ENCODE data around the gene PARP3.
A peak's percentile ranks its signal among the peaks of the same experiment; 100 is the strongest.
"Not testable (repeated sequence)": the region's sequence is repeated elsewhere in the genome, so short reads cannot be mapped to it uniquely, and the experiment has no call there.

Gene PARP3

DNA sequence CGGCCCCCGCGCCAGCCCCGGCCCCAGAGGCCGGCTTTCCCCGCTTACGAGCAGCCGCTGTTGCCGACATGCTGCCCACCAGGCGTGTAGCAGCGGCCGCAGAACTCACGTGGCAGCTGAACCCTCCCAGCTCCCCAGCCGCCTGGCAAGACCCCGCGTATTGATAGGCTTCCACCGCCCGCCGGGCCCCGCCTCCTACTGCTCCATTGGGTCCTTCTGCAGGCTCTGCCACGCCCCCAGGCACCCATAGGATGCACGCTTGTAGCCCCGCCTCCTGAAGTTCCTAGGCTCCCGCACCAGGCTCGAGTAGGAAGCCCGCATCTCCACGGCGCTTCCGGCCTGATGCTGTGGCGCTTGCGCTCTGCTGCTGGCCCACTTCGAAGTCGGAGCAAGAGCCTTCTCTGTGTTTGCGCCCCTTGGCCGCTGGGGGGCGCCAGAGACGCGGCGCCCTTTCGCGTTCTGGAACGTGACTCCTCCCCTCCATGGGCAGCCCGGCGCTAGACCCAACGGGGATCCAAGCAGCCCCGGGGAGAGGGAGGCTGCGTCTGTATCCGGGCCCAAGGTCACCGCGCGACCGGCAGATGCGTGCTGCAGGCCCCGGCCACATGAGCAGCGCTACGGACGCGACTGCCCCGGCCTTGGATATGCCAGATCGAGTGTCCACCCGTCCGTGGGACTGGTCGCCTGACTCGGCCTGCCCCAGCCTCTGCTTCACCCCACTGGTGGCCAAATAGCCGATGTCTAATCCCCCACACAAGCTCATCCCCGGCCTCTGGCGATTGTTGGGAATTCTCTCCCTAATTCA, at the start of gene PARP3, which contains the start of gene RRP9:
TSS of gene PARP3 (plus strand) at position 566 of the 805 bp plus-strand sequence. CDS start 993 bp downstream, outside the sequence.
TSS of gene RRP9 (minus strand) at position 107 of the 805 bp plus-strand sequence. CDS start at position 70, 37 bp downstream.
- peak; percentile 100 for DNase-seq (ENCODE audit: low read depth)

DNA sequence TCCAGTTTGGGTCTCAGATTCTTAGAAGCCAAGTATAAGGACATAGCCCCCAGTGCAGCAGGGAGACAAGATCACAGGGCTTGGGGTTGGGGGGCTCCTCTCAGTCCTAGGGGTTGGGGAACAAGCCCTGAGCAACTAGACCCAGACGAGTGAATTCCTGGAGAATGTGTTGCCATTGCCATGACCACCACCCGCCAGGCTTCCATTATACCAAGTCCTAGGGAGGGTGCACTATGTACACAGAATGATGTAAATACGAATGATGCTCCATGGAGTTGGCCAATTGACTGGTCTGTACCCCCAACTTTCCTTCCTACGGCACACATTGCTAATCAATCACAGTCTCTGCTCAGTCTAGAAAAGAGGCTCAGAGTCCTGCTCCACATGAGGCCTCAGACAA, 47.8 kb upstream of the PARP3 start:
- DNase-seq (ENCODE audit: low read depth) = no peak

DNA sequence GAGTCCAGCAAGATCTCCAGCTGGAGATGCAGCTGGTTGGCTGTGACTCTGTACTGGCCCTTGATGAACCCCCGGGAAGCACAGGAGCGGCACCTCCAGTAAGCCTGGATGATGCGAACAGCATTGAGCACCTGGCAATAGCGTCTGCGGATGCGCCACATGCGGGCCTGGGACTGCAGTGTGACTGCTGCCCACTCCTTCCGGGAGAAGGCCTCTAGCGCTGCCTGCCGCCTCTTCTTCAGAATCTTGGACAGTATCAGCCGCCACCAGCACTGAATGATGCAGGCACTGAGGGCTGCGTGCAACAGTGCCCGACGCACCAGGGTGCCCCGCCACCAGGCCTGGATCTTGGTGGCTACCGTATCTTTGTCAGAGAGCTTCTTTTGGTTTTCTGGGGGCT, 47.2 kb upstream of the PARP3 start:
- DNase-seq (ENCODE audit: low read depth) = no peak

DNA sequence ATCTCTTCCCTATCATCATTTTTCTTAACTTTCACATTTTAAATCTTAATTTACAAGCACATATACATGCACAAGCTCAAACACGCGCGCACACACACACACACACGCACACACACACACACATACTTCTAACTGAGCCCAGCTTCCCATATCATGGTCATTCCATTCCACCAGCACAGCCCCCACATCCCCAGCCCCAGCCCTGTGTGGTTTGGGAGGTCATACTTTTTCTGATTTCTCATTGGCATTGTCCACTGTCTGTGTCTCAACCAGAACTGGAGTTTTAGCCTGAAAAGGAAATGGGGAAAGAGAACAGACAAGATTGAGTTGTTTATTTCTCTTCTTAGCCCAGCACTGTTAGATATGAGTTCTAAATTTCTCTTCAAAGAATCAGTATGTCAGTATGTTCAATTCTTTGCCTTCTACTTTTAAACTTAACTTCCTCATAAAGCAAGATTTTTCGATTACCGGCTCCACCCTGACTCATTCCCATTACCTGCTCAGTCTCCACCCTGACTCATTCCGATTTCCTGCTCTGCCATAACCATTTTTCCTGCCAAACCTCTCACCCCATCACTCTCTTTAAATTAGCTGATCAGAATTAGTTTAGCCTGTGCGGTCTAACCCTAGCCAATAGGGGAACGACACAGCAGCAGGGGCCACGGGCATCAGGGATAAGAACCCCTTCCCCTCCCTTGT, 45.4 kb upstream of the PARP3 start:
- no peak for DNase-seq (ENCODE audit: low read depth)

DNA sequence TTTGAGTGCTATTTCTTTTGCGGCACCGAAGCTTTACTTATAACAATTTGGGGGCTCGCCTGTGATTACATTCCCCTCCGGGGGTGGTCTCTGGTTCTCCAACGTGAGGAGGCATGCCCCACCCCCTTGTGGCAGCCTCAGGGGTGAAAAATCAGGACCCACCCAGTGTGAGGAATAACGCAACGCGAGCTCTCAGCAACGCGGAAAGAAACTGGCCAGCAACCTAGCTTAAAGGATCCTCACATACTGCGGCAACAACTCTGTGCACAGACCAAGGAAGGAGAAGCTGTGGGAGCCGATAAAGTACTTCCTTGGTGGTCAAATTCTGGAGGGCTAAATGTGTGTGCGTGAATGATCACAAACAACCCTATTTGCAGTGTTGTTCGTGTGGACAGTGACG, 44.8 kb upstream of the PARP3 start:
- DNase-seq (ENCODE audit: low read depth) = no peak

DNA sequence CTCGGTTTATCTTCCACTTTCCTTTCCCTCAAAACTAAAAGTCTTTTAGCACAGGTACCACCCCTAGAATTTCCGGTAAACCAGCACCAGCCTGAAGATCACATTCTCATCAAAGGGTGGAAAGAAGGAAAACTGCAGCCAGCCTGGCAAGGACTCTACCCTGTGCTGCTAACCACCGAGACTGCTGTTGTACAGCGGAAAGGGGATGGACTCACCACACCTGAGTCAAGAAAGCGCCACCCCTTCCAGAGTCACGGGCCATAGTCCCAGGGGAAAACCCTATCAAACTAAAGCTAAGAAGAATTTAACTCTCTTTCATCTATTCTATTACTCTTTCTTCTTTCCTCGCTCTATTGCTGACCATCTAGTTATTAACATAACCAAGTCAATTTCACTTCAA, 42.1 kb upstream of the PARP3 start:
- DNase-seq (ENCODE audit: low read depth) = not testable (repeated sequence)

DNA sequence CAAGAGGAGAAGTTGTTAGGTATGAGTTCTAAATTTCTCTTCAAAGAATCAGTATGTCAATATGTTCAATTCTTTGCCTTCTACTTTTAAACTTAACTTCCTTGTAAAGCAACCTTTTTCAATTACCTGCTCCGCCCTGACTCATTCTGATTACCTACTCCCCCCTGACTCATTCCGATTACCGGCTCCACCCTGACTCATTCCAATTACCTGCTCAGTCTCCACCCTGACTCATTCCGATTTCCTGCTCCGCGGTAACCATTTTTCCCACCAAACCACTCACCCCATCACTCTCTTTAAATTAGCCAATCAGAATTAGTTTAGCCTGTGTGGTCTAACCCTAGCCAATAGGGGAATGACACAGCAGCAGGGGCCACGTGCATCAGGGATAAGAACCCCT, 39.8 kb upstream of the PARP3 start:
- DNase-seq (ENCODE audit: low read depth) = not testable (repeated sequence)

DNA sequence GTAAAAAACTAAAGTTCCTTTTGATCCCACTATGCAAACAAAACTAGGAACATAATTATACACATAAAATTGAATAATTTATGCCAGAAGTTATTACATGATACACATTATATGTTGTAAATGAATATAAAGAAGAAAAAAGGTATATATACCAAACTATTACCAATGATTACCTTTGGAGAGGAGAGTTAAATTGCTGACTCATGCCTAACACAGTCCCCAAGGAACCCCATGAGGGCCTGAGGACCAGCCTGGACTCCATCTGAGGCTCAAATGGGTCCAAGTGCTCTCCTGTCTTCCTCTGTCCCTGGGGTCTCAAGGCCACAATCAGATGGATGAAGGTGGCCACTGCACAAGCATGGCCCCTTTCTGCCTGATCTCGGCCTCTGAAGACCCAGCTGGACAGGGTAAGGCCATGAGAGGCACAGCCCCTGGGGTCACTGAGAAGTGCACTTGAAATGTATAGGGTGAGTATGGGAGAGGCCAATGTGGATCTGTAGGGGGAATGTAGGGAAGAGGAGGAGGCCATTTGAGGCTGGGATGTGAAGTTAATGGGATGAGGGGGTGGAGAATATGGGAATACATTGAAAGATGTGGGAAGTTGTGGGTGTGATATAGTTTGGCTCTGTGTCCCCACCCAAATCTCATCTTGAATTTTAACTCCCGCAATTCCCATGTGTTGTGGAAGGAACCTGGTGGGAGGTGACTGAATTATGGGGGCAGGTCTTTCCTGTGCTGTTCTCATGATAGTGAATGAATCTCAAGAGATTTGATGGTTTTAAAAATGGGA, 37.9 kb upstream of the PARP3 start:
- DNase-seq (ENCODE audit: low read depth) = no peak

DNA sequence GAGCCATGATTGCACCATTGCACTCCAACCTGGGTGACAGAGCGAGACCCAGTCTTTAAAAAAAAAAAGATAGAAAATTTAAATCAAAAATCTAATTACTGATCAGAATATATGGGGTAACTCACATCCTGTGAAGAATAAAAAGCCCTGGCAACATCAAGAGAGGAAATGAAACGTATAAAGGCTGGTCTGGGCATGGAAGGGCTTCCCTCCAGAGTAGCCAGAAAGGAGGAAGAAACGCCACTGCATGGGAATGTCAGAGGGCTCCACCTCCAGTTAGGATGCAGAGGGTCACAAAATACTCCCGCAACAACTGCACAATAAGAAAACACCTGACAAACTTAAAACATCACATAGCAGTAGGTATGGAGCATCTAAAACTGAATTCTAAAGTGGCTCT, 34.1 kb upstream of the PARP3 start:
- no peak for DNase-seq (ENCODE audit: low read depth)

DNA sequence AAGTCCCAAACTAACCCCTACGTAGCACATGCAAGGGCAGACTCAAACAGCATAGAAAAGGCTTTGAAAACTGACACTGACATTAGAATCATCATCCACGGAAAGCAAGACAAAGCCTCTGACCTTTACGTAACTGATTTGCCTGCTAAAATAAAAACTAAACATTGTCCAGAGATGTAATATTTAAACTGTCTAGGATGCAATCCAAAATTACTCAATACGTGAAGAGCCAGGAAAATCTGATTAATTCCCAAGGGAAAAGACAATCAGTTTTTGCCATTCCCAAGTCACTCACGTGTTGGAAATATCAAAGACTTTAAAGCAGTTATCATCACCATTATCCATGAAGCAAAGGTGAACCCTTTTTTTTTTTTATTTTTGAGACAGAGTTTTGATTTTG, 25.7 kb upstream of the PARP3 start:
- no peak for DNase-seq (ENCODE audit: low read depth)

DNA sequence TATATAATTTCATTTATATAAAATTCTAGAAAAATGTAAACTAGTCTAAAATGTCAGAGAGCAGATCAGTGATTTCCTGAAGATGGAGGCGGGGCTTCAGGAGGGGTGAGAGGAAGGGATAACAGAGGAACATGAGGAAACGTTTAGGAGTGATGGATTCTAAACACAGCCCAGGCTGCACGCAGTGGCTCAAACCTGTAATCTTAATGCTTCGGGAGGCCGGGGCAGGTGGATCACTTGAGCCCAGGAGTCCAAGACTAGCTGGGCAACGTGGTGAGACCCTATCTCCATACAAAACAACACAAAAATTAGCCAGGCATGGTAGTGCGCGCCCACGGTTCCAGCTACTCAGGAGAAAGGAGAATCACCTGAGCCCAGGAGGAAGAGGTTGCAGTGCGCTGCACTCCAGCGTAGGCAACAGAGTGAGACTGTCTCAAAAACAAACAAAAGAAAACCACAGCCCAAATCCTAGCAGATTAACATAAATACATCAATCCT, 21.0 kb upstream of the PARP3 start:
- no peak for DNase-seq (ENCODE audit: low read depth)

DNA sequence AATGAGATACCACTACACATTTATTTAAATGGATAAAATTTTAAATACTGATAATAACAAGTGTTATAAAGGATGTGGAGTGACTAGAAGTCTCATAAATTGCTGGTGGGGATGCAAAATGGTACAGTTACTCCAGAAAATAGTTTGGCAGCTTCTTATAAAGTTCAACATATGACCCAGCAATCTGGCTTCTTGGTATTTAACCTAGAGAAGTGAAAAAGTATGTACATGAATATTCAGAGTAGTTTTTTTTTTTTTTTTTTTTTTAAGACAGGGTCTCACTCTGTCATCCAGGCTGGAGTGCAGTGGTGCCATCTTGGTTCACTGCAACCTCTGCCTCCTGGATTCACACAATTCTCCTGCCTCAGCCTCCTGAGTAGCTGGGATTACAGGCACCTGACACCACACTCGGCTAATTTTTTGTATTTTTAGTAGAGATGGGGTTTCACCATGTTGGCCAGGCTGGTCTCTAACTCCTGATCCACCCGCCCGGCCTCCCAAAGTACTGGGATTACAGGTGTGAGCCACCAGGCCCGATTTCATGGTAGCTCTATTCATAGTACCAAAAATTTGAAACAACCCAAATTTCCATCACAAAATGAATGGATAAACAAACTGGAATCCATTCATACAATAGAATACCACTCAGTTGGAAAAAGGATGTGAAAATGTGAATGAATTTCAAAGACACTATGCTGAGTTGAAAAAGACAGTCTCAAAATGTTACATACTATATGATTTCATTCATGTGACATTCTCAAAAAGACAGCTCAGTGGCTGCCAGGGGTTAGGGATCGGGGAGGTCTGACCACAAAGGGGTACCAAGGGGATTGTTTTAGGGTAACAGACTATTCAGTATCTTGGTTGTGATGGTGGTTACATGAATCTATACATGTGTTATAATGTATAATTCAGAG, 14.8 kb upstream of the PARP3 start:
- no peak for DNase-seq (ENCODE audit: low read depth)

DNA sequence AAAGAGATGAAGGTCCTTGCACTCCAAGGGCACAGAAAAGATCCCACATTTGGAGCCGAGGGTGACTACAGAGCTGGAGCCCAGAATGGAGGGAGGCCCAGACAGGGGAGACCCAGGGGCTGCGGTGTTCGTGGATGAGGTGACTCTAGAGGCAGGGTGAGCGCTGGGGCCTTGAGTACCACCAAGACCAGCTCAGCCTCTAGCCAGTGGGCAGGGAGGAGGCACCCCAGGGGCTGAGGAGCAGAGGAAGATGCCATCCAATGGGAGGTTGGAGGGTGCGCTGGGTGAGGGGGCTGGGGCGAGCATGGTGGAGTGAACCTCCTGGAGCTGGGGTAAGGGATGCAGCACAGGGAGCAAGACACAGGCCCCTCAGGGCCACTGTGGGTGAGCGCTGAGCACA, 13.7 kb upstream of the PARP3 start:
- no peak for DNase-seq (ENCODE audit: low read depth)

DNA sequence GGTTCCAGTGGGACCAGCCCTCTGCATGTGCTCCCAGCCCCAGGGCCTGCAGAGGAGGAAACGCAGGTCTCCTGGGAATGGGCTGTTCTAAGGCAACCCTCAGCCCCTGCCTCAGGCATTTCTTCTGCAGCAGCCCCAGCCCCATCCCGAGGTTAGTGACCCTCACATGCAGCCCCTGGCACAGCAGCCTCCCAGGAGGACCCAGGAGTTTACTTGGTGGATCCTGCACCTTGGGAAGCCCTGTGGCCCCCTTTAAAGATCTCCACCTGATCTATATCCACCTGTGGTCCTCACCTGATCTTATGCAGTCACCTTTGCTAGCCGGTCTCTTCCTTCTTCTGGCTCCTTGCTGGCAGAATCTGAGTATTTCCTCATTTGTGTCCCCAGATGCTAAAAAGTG, 13.2 kb upstream of the PARP3 start:
- DNase-seq (ENCODE audit: low read depth) = not testable (repeated sequence)

DNA sequence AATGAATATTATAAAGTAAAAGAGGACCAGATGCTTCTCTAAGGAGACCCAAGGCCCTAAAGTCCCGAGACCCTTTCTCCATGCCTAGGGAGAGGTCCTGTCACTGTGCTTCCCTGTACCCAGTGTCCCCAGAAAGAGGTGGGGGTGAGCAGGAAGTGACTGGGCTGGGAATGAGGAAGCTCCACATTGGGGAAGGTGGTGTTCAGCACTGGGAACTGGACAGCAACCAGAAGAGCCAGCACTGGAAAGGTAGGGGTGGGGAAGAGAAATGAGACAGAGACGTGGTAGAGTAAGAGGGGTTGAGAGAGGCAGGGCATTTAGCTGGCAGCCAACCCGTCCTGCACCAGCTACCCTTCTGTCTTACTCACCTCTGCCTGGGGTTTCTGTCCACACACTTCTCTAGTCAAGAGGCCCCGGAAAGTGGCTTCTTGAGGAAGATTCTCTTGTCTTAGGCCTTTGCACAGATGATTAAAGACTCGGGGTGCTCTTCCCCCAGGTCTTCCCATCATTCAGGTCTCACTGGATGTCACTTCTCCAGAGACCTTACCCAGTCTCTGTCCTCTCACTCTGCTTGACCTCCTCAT, 12.7 kb upstream of the PARP3 start:
- DNase-seq (ENCODE audit: low read depth) = no peak

DNA sequence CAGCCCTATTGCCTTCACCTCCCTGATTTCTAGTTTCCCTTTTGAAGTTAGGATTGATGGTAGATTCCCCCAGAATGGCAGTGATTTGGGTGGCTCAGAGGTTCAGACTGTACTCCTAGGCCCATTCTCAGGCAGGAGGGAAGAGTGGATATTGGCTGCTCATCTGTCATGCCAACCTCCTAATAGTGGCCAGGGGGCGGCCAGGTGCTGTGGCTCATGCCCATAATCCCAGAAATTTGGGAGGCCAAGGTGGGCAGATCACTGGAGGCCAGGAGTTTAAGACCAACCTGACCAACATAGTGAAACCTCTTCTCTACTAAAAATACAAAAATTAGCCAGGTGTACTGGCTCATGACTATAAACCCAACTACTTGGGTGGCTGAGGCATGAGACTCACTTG, 11.7 kb upstream of the PARP3 start:
- no peak for DNase-seq (ENCODE audit: low read depth)

DNA sequence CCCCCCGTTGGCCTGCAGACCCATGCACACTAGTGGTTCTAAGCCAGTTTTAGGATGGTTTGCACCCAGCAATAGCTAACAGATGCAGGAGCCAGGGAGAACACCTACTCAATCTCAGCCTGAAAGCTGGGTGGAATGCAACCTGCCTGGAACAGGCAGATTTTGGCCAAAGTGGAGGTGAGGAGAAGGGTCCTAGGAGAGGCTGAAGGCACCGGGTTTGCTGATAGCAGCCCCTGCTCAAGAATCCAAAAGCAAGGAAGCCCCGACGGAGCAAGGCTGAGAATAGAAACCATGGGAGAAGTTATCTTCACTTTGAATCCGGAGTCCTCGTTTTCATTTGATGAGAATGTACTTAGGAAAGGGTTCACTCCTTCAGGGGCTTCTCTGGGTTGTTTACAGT, 10.4 kb upstream of the PARP3 start:
- no peak for DNase-seq (ENCODE audit: low read depth)

DNA sequence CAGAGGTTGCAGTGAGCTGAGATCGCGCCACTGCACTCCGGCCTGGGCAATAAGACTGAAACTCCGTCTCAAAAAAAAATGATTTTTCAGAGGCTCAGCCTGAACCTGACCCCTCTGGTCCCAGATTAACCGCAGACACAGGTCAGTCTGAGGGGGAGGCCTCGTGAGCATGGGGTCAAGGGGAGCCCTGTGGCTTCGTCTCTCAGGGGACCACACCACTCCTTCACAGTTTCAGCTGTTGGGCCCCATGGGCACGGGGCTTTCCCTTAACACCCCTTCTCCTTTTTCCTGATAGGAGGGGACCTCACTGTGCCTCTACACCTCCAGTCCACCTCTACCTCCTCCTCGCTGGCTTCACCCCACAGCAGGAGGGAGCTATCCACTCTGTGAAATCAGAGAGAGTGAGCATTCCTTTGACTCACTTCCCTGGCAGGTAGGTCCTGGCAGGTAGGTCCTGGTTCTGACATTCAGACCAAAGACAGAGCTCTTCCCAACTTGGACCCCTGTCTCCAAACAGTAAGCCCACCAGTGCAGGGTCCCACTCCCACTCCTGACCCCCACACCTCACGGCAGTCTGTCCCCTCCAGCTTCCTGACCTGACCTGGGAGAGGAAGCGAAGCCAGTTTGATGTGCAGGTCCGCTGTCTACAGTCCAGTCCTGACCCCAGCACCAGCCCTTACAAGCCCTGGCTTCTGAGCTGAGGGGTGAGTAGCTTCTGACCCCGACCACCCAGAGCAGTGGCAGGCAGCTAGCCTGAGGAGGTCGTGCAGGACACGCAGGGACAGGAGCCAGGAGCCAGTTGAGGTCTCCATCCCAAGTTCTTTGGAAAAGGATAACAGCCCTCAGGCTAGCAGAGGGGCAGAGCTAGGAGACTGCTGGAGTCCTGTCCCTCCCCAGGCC, 9.4 kb upstream of the PARP3 start:
- no peak for DNase-seq (ENCODE audit: low read depth)

DNA sequence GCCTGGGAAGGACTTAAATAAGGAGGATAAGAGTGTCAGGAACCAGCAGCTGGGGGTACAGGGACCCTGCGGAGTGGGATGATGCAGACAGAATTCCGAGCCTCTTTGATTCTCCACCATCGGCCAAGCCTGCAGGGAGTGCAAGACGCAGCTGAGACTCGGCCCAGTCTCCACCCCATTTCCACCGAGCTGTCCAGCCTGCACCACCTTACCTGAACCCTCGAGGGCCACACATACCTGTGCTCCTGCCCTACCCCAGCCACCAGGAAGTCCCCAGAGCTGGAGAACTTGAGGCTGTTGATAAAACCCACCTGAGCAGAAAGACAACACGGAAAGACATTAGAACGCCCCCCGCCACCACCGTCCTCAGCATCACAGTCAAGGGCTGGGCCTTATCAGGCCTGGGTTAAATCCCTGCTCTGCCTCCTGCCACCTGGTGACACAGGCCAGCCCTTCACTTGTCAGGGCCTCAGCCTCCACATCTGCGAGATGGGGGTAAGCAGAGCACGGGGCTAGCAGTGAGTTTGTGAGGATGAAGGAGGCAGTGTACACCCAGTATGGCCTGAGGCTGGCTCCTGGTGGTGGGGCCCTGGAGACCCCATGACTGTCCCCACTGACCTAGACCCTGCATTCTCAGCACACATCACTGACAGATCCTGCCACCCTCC, 8.6 kb upstream of the PARP3 start:
- no peak for DNase-seq (ENCODE audit: low read depth)

Measured in HS-27A (cell line).